ENCODE data around the gene THUMPD1.
"Not testable (repeated sequence)": the region's sequence is repeated elsewhere in the genome, so short reads cannot be mapped to it uniquely, and the experiment has no call there.

THUMPD1 gene

DNA sequence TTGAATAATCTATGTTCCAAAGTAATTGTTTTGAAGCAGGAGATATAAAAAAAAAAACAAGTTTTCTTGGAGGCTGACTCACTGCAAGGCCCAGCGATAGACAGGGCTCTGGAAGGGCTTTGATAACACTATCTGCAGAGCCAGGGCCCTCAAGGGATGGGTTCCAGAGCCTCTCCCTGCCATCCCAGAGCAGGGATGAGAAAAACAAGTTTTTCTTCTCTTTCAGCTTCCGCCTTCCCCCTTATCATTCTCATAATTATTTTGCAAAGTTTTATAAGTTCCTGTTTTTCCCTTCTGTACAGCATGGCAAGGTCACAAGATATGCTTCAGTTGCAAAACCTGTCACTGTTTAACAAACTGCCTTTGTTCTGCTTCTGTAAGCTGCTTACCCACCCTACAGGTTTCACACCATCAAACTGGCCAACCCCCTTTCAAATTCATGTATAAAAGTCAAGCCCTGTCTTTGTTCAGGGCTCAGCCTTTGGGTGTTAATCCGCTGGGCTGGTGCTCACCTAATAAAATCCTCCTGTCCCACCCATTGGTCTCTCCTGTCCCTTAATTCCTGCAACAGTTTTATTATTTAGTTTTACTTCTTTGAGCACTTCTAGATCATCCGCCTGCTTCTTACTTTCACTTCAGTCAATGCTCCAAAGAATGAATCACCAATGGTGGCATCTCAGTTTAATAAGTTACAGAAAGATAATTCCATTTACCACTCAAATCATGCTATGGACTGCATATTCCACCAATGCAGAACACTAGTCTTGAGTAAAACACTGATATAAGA is 5.6 kb upstream of the THUMPD1 start:
- no peak for DNase-seq

DNA sequence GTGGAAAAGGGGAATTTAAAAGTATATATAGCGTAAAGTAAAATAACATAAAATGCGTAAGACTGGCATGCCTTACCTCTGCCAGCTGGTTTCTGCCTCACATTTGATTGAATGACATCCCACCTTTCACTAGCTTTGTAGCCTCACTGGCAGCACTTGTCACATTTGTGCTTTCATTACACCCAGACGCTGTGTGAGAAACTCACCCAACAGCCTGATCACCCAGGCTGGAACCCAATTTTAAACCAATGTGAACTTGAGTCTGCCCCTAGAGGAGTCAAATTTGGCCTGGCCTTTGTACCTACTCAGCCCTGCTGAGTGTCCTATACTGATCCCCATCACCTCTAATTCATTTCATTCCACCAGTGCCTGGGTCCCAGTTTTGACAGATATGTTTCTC is 4.8 kb upstream of the THUMPD1 start:
- DNase-seq, result no peak

DNA sequence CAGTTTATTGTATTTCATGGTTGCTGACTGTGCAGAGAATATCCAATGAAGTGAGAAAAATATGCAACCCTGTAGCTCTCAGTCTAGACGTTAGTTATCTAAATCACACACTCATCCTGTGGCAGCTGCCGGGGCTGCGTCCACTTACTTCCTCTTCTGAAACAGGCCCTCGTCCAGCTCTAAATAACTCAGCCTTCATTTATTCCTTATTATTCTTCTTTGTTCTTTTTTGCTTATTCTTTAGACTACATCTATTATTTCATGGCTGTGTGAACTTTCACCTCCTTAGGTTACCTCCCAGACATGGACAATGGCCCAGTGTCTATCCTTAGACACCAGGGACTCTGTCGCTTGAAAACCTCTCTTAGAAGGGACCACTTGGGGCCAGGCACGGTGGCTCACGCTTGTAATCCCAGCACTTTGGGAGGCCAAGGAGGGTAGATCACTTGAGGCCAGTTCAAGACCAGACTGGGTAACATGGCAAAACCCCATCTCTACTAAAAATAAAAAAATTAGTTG is 3.4 kb upstream of the THUMPD1 start:
- no peak for DNase-seq

DNA sequence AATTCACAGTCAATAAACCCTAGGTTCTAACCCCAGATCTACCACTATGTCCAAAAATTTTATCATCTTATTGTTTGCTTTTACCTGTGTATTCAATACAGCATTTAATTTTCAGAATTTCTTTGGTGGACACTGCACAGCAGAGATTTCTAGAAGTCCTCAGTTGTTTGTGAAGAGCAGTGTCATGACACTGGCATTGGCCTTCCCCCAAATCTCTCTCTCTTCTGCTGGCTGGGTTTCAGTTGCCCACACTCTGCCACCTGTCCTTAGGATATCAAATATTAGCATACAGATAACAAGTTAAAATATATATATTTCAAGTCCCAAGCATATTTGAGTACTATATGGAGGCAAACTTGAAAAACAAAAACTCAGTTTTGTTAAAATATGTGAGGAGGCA is 2.0 kb upstream of the THUMPD1 start:
- DNase-seq, result no peak

DNA sequence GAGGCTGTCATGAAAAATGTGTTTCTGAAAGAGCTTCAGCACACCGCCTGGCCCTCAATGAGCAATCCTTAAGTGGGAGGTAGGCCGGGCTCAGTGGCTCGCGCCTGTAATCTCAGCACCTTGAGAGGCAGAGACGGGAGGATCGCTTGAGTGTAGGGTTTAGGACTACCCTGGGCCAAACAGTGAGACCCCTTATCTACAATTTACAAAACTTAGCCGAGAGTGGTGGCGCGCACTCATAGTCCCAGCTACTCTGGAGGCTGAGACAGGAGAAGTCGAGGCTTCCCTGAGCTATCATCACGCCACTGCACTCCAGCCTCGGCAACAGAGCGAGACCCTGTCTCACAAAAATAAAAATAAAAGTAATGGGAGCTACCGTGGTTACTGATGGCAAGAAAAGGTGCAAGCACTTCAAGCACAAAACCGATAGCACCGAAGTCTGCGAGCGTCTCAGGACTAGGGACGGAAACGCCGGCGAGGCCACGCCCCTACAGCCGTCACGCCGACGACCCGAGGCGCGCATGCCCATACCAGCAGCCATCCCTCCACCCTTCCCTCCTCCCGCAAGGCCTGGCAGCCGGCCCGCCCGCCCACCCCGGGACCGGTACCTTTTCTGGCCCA is 607 bp downstream of the THUMPD1 start:
- peak; percentile 89 to 90 for DNase-seq

DNA sequence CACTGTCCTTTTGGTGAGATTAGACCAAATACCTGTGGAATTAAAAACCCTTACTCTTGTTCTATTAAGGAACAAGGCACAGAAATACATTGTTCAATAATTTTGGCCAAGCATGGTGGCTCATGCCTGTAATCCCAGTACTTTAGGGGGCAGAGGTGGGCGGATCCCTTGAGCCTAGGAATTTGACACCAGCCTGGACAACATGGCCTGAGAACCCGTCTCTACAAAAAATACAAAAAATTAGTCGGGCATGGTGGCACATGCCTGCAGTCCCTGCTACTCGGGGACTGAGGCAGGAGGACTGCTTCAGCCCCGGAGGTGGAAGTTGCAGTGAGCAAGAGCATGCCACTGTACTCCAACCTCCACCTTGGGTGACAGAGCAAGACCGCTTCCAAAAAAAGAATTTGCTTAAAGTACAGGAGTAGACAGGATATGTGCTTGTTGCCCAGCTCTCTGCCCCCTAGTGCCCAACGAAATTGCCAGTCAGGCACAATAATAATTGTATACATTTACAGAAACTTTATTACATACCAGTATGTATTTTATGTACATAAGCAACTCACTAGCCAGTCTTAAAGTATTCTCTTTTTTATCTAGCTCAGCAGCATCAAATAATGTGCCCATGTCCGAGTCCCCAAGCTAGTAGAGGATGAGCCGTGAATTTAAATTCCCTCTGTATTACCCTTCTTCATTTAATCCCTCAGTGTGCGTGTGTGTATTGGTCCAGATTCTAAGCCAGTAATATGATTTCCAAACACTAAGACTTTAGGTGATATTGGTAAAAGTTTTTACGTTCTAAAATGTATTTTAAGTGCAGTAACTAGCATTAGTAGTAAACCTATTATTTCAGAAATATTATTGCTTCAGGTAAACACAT is 1.4 kb downstream of the THUMPD1 start:
- DNase-seq, result peak in 1 of 2 donors; percentile 12

DNA sequence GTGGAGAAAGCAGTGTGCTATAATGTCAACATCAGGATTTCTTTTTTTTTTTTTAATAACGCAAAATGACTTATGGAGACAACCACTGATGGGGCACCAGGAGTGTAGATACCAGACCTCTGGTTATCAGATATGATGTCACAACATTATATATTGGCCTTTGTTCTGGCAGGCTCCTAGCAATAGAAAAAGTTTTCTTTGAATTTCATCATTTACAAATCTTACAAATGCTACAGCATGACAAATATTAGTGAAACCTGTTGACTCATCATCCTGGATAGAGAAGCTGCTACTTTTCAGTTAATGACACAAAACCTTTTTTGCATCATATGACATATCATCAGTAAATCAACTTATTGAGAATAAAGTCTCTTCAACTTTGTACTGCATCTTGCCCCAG is 6.1 kb downstream of the THUMPD1 start:
- no peak for DNase-seq

DNA sequence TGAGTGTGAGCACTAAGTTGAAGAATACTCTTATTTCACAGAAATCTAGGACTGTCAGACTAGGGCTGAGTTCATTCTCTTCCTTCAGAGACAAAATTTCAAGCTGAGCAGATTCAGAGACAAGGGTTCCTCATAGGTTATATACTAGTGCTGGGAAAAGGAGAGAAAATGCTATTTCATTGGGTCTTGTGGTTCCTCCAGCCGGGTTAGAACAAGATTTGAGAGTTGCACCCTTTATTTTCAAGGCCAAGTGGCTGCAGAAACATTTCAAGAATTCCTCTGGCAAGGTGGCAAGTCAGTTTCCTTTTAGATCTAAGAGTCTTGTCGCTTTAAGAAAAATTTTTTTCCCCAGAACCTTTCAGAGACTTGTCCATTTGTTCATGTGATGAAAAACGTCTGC is 6.8 kb downstream of the THUMPD1 start:
- no peak for DNase-seq

DNA sequence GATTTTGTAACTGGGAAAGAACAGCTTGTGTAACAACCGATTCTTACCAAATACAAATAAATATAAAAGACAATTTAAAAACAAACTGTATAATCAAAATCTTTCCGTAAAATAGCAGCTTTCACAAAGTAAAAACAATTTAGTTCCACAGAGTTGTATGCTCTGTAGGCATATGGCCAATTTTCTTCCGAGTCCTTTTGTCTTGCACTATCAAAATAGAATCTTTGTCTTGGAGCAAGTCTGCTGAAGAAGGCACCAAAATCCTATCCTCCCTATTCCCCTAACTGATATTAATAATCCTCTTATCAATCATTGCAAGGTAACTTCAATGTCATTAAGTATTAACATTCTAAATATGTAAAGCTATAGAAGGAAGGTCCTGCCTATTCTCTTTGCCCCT is 7.6 kb downstream of the THUMPD1 start:
- DNase-seq, result no peak

DNA sequence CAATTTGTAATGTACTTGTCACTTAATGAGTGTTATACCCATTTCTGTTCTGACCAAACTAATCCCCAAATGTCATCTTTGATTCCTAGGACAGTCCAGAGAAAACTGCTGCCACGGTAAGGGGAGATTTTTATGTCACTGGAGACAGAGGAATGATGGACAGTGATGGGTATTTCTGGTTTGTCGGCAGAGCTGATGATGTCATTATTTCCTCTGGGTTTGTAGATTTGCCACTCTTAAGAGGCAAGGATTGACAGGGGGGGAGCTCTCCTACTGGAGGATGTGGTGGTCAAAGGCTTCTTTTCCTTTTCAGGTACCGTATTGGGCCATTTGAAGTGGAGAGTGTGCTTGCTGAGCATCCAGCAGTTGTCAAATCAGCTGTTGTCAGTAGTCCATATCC is 12.5 kb downstream of the THUMPD1 start:
- no peak for DNase-seq

DNA sequence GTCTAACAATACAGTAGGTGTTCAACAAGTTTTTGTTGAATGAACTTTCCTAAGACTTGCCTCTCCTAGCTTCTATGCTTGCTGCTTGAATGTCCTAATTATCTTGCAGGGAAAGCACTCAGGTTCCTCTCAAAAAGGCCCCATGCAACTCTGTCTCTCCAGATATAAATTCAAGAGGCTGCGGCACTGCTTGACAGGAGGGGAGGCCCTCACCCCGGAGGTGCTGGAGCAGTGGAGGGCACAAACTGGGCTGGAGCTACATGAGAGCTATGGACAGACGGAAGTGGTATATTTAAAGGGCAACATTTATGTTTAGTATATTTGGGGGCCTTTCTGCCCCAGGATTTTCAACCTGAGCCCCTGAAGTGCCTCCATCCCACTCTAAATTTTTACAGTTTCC is 14.4 kb downstream of the THUMPD1 start:
- no peak for DNase-seq

DNA sequence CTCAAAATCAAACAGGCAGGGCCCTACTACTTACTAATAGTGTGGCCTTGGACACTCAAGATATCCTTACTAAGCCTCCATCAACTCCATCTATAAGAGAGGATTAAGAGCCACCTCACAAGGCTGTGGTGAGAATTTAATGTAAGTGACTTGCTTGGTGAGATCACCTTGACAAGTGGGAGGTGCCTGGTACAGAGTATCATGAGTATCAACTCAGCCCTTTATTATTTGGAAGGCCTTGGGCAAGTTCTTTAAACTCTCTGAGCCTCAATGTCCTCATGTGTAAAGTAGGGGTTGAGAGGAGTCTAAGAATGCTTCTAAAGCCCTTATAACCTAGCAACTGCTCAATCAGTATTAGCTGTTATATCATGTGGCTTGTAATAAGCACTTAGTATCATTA is 15.0 kb downstream of the THUMPD1 start:
- DNase-seq, result no peak

DNA sequence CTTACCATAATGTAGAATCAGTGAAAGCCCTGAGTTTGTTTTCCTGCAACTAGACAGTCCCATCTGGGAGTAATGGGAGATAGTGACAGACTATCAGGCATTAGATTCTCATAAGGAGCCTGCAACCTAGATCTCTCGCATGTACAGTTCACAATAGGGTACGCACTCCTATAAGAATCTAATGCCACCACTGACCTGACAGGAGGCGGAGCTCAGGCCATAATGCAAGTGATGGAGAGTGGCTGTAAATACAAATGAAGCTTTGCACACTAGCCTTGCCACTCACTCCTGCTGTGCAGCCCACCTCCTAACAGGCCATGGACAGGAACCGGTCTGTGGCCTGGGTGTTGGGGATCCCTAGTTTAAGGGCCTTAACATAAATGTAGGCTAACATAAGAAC is 21.4 kb downstream of the THUMPD1 start:
- DNase-seq, result no peak

DNA sequence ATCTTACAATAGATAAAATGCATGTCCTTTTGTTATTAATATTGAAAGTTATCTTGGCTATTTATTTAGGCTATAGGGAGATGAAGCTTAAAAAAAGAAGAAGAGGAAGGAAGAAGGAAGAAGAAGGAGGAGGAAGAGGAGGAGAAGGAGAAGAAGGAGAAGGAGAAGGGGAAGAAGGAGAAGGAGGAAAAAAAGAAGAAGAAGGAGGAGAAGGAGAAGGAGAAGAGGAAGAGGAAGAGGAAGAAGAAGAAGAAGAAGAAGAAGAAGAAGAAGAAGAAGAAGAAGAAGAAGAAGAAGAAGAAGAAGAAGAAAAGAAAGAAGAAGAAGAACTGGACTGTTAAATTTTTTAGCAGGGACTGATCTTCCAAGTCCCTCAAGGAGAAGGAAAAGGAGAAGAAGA is 23.9 kb downstream of the THUMPD1 start:
- not testable (repeated sequence) for DNase-seq

DNA sequence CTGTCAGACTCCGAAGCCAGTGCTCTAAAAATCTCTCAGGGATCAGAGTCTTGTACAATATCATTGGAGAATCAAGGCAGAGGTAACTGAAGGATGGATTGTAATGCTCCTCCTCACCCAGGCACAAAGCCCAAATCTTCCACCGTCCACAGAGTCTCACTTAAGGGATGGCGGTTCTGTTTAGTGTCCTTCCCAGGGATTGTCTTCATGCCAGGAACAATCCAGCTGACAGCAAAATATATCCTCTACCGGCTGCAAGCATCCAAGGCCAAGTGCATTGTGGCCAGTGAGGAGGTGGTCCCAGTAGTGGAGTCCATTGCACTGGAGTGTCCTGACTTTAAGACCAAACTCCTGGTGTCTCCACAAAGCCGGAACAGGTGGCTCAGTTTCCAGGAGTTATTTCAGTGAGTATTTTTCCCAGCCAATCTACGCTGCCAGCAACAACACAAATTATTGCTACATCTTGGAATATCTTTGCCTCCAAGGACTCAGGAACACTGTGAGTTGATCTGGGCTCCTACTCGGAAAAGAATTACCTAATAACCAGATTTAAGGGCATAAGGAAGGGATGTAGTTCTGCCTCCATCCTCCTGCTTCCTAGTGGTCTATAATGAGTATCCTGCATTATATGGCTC is 30.2 kb downstream of the THUMPD1 start:
- no peak for DNase-seq

DNA sequence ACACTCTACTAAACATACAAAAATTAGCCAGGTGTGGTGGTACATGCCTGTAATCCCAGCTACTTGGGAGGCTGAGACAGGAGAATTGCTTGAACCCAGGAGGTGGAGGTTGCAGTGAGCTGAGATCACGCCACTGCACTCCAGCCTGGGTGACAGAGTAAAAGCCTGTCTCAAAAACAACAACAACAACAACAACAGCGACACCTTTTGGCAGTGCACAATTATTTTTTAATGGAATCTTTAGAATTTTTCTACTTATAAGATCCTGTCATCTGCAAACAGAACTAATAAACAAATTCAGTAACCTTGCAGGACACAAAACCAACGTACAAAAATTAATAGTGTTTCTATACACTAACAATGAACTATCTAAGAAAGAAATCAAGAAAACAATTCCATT is 33.5 kb downstream of the THUMPD1 start:
- DNase-seq, result not testable (repeated sequence)

DNA sequence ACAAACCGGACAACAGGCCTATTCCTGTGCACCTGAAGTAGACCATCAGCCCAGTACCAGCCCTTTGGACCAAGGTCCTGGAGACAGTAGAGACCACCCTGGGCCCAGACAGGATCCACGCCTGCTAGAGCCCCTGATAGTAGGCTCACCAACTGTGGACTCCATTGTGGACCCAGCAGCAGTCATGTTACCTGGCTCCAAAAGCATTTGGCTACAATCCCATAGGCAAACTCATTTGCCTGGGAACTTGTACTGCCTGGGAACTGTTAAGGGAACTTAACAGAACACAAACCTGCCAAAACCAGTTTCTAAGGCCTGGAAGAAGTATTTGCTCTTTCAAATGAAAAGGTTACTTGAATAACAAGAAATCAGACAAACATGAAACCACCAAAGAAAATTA is 34.2 kb downstream of the THUMPD1 start:
- no peak for DNase-seq

DNA sequence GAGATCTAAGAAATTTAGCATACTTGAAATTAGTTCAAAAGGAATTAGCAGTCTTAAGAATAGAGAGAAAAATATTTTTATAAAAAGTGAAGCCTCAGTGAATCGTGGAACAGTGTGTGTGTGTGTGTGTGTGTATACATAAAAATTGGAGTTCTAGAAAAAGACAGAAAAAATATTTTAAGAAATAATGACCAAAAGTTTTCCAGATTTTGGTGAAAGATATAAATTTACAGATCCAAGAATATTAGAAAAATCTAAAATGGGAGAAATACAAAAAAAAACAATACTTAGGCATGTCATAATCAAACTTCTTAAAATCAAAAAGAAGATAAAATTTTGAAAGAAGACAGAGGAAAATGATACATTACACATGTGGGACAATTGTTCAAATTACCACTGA is 35.6 kb downstream of the THUMPD1 start:
- not testable (repeated sequence) for DNase-seq

DNA sequence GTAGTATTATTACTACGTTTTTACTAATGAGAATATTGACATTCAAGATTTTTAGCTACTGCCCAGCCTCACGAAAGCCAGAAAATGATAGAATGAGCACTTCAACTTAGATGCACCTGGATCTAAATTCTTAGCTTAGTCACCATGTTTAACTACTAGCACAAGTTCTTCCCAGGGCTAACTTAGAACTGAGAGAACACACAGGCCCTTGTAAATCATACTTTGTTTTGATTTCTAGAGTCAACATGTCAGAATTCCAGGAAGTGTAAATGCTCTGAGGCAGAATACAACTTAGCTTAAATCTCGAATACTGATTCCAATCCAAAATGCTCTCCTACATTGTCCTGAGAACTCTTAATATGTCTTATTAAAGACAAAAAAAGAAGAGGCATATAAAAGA is 37.3 kb downstream of the THUMPD1 start:
- no peak for DNase-seq

DNA sequence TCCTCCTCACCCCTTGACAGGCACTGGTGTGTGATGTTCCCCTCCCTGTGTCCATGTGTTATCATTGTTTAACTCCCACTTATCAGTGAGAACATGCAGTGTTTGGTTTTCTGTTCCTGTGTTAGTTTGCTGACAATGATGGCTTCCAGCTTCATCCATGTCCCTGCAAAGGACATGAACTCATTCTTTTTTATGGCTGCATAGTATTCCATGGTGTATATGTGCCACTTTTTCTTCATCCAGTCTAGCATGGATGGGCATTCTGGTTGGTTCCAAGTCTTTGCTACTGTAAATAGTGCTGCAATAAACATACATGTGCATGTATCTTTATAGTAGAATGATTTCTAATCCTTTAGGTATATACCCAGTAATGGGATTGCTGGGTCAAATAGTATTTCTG is 39.9 kb downstream of the THUMPD1 start:
- DNase-seq, result not testable (repeated sequence)

DNA sequence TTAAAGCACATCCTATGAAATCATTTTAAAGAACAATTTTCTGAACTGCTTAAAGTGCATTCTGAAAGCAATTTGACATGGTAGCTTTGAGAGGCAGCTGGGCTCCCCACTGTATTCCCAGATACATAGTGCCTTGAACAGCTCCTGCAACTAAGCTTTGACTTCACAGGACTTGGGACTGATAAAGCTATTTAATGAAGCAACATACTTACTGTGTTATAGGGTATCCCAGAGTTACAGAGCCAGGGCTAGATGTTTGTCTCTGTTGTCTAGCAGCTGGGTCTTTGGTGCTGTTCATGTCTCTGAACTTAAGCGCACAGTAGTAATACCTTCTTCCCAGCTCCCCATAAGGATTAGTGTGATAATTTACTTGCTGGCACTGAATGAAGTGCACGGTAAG is 45.0 kb downstream of the THUMPD1 start:
- DNase-seq, result no peak

DNA sequence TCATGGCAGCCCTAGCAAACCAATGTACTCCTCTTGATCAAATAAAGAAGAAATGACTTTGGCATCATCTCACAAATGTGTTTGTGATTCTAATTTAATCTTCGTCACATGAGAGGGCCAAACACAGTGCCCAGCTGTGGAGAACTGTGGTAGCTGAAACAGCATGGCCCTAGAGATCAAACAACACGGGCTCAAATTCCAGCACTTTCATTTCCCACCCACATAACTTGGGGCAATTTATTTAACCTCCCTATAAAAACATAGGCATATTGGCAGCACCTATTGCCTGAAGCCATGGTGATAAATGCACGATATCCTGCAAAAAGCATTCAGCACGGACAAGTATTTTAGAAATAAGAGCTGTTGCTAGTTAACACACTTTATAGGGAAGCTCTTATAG is 46.6 kb downstream of the THUMPD1 start:
- no peak for DNase-seq

DNA sequence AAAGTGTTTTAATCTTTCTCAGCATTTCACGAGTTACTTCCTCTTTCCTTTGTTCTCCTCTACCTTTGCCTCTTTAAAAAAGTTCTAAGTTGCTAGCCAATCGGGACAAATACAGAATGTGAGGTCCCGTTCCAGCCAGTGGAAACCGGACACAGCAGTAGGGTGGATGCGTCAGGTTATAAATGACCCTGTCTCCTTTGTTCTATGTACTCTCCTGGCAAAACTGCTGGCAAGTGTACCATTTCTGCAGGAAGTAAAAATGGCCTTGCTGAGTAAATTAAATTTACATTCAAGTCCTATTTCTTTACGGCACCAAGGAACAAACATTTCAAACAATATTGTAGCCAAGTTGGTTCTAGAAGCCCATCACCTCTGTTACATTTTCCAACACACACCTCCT is 47.5 kb downstream of the THUMPD1 start:
- not testable (repeated sequence) for DNase-seq

Measured in activated CD4-positive, alpha-beta T cell treated with anti-CD3 and anti-CD28 coated beads for 4 hours (primary cell).